ENCODE data around the gene MXD3. TPM values are rescaled to one million over a fixed set of nuclear protein-coding genes. Genes with fewer than 3 reads are reported as not detected.

MXD3 gene
- total and polyA plus RNA-seq, 10 of the 15 experiments (the other 5 are each of a cell fraction or from before 2014, with no cell fraction given): 0.24 to 29.8 (median 13.5) TPM

DNA sequence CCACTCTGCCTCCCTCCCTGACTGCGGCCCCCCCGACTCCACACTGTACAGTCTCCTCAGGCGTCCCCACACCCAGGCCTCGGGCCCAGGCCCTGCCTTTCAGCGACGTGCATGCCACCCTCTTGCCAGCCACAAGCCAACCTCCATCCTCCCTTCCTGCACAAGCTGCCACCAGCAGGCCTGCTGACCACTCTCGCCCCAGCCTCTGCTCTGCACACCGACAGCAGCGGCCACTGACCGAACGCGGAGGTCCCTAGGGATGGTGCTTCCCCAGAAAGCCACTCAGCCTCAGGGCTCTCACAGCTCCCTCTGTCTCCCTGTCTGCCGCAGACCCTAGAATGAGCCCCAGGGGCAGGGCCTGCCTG, 21.2 kb upstream of the MXD3 start:
- Histone ChIP-seq H3K9ac (ENCODE audit: control insufficient read depth, insufficient read depth, low read length) (no peak overlapping the region), H3K4me3 (no peak overlapping the region), H3K79me2 (ENCODE audit: control insufficient read depth, insufficient read depth, low read length) (no peaks in the 10 kb centered on the region), H3K4me2 (ENCODE audit: control insufficient read depth, insufficient read depth) (no peak overlapping the region), H3K36me3 (ENCODE audit: control insufficient read depth in 2 of 2, insufficient read depth in 2 of 2, low read length in 1 of 2) (peaks cover 21 to 63% of the 10 kb centered on the region in 2 experiments), H3K27ac (ENCODE audit: control insufficient read depth, insufficient read depth) (no peak overlapping the region), H2AFZ (ENCODE audit: control insufficient read depth, low read depth, low read length) (no peak overlapping the region), H3K4me1 (ENCODE audit: control insufficient read depth, insufficient read depth, low read length) (no peaks in the 10 kb centered on the region), H3K9me3 (replicated peaks; ENCODE audit: control insufficient read depth, insufficient read depth, low read length) (no peaks in the 10 kb centered on the region), H4K20me1 (ENCODE audit: control insufficient read depth, insufficient read depth) (no peaks in the 10 kb centered on the region; the same call in 1 of the 2 replicates), H3K27me3 (replicated peaks in 1 of 2; ENCODE audit: control insufficient read depth in 2 of 2, insufficient read depth in 2 of 2, low read length in 1 of 2) (no peaks in the 10 kb centered on the region)
- in situ Hi-C loops (cut with MboI) (no loop called here), intact Hi-C loops (cut with micrococcal nuclease; ENCODE audit: unreplicated experiment) (no loop called here)
- no peak for DNase-seq (ENCODE audit: low read depth, low spot score)
- 91% methylated on average over 13 of the region's 13 CpGs for WGBS (ENCODE audit: insufficient coverage, insufficient replicate concordance, low lambda C conversion rate, missing lambda C conversion rate)
- no TSS peak for BruUV-seq (replicated peaks)
- ChIA-PET CTCF (interaction anchor here (0.5 kb wide), 1 partner anchor 169 kb away, joined by 3 read pairs; no protein-coding TSS in a partner anchor), POLR2A (no interaction called here), SMC1A (ENCODE audit: uncharacterized antibody, unreplicated experiment) (no interaction called here), RAD21 (ENCODE audit: unreplicated experiment) (no interaction called here)
- ATAC-seq: no peak
- FAIRE-seq: no peak
- TF ChIP-seq POLR2A (IDR thresholded peaks at IDR 0.05; ENCODE audit: low read depth, low read length): 0 out of 2 replicates have a peak, but pooled peaks have one; percentile 39
- no peak for TF ChIP-seq SP1 (IDR thresholded peaks at IDR 0.05; ENCODE audit: low read depth, low read length)

DNA sequence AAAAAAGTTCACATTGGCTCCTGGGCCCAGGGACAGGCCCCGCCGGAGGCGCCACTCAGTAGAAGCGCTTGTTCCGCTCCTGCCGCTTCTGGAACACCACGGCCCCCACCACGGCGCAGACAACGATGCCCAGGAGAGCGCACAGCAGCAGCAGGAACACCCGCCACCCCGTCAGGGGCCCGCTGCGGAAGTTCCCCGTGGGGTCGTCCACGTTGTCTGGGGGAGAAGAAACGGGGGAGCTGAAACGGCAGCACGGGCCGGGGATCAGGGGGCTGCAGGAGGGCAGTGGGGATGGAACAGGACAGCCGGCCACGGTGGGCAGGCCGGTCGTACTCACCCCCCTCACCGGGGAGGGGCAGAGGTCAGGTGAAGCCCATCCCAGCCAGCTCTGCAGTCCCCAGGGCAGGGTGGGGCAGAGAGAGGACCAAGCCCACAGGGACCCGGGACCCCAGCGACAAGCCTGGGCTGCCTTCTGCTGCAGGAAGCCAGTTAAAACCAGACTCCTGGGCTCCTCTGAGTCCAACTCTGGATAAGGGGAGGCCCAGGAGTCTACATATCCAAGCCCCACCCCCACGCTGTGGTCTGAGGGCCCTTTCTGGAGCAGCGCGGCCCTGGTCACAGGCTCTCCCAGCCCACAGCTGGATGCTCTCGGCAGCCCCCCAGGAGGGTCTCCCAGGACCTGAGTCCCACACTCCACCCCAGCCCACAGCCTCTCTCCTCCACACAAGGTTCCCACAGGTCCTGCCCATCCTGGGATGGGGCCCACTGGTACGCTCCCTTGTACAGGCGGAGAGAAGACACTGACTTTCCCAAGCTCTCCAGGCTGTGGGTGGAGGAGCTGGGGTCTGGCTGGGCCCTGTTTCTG, 20.6 kb upstream of the MXD3 start:
- BruUV-seq (replicated peaks): no TSS peak
- ChIA-PET SMC1A (ENCODE audit: uncharacterized antibody, unreplicated experiment) (no interaction called here), RAD21 (ENCODE audit: unreplicated experiment) (no interaction called here), CTCF (interaction anchor here (0.5 kb wide), 1 partner anchor 169 kb away, joined by 3 read pairs; no protein-coding TSS in a partner anchor), POLR2A (no interaction called here)
- Histone ChIP-seq H4K20me1 (ENCODE audit: control insufficient read depth, insufficient read depth) (no peaks in the 10 kb centered on the region; the same call in 1 of the 2 replicates), H3K36me3 (ENCODE audit: control insufficient read depth in 2 of 2, insufficient read depth in 2 of 2, low read length in 1 of 2) (peaks cover 21 to 58% of the 10 kb centered on the region in 2 experiments), H3K4me3 (no peak overlapping the region), H3K27ac (ENCODE audit: control insufficient read depth, insufficient read depth) (no peak overlapping the region), H3K9me3 (replicated peaks; ENCODE audit: control insufficient read depth, insufficient read depth, low read length) (no peaks in the 10 kb centered on the region), H2AFZ (ENCODE audit: control insufficient read depth, low read depth, low read length) (no peak overlapping the region), H3K9ac (ENCODE audit: control insufficient read depth, insufficient read depth, low read length) (no peak overlapping the region), H3K4me1 (ENCODE audit: control insufficient read depth, insufficient read depth, low read length) (no peaks in the 10 kb centered on the region), H3K4me2 (ENCODE audit: control insufficient read depth, insufficient read depth) (no peak overlapping the region), H3K27me3 (replicated peaks in 1 of 2; ENCODE audit: control insufficient read depth in 2 of 2, insufficient read depth in 2 of 2, low read length in 1 of 2) (no peaks in the 10 kb centered on the region), H3K79me2 (ENCODE audit: control insufficient read depth, insufficient read depth, low read length) (no peaks in the 10 kb centered on the region)
- in situ Hi-C loops (cut with MboI) (no loop called here), intact Hi-C loops (cut with micrococcal nuclease; ENCODE audit: unreplicated experiment) (no loop called here)
- ATAC-seq: no peak
- TF ChIP-seq, protein P1, sequence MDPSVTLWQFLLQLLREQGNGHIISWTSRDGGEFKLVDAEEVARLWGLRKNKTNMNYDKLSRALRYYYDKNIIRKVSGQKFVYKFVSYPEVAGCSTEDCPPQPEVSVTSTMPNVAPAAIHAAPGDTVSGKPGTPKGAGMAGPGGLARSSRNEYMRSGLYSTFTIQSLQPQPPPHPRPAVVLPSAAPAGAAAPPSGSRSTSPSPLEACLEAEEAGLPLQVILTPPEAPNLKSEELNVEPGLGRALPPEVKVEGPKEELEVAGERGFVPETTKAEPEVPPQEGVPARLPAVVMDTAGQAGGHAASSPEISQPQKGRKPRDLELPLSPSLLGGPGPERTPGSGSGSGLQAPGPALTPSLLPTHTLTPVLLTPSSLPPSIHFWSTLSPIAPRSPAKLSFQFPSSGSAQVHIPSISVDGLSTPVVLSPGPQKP (IDR thresholded peaks at IDR 0.05; ENCODE audit: low read depth, low read length): no peak
- no peak for FAIRE-seq
- no peak for DNase-seq (ENCODE audit: low read depth, low spot score)
- WGBS (ENCODE audit: insufficient coverage, insufficient replicate concordance, low lambda C conversion rate, missing lambda C conversion rate): 87% methylated on average over 34 of the region's 35 CpGs

Measured in GM12878 (cell line).